Brain pericyte (primary cell): ENCODE measurements around the gene PARD3B.

Source experiments
- DNase-seq: peaks from one replicate; pipeline ENCODE4 v3.0.0-alpha.2; 2012; ENCODE audit warnings: low read depth, low spot score

The PARD3B gene

DNA sequence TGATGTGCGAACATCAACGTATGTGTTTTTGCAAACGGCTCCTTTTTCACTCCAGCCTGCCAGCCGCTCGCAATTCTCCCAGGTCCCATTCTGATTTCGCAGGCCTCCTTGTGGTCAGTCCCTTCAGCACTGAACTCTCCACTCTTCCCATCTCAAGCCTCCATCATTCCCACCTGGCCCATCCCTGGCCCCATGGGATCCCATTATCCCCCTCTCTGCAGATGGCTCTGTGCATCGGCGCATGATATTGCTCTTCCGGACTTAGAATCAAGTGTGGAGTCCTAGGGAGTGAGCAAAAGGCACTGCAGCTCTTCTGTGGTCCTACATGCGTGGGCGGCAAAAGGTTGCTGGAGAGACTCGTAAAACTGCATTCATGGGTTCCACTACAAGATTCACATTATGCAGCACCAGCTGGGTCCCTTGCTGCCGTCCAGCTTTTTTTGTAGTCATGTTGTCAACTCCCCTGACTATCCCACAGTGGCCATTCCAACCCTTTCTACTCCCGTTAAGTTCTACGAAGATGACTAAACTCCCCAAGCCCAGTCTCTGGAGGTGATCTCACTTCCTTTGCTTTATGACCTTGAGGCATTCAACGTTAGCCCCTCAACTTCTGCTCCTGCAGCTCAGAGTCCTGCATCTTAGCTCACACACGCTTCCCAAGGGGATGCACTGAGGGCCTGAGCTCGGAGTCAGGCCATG is 1011.7 kb downstream of the PARD3B start:
- DNase-seq: no peak

DNA sequence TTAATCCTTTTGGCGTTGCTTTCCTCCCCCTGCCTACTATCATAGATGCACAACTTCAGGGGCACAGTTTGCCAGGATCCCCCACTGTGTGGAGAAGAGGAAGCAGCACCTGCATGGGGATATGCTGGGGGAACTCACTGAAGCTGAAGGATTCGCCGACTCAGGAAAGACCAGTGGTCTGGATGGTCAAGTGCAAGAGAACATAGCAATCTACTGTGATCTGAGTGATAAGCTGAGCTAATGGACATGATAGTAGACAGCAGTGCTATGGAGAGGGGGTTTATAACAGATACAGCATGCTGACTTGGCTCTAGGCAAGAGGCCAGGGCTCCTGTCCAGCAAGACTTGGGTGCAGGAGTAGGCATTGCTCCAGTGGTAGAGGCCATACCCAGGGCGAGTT is 1012.6 kb downstream of the PARD3B start:
- DNase-seq: no peak

DNA sequence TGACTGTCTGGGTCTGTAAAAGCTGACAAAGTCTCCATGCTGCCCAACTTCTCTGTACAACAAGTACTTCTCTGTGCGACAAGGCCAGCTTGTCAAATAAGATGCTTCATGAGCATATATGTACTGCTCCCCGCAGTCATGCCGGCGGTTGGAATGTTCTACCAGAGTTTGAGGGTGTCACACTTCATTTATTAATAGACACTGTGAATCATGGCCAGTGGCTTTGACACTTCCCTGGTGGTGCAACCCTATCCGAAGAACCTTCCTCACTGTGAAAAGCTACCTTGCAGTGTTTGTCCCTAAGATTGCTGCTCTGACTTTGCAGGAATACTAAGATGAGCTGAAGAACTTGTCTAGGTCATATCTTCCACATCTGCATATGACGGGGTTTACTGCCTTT is 1016.2 kb downstream of the PARD3B start:
- DNase-seq: no peak

DNA sequence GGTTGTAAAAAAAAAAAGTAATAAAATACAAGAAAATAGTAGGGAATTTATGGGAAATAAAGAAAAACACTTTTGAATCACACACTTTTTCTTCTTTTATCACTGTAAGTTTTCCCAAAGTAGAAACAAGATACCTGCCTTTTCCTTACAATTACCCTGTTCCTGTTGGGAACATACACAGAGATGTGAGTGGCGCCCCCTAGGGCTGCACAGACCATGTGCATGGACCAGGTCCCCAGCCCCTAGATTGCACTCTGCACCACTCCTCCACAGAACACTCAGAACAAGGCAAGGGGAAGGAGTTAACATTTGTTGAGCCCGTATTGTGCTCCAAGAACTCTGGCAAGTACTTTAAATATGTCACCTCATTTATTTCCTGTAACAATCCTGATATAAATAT is 1018.4 kb downstream of the PARD3B start:
- DNase-seq: no peak

DNA sequence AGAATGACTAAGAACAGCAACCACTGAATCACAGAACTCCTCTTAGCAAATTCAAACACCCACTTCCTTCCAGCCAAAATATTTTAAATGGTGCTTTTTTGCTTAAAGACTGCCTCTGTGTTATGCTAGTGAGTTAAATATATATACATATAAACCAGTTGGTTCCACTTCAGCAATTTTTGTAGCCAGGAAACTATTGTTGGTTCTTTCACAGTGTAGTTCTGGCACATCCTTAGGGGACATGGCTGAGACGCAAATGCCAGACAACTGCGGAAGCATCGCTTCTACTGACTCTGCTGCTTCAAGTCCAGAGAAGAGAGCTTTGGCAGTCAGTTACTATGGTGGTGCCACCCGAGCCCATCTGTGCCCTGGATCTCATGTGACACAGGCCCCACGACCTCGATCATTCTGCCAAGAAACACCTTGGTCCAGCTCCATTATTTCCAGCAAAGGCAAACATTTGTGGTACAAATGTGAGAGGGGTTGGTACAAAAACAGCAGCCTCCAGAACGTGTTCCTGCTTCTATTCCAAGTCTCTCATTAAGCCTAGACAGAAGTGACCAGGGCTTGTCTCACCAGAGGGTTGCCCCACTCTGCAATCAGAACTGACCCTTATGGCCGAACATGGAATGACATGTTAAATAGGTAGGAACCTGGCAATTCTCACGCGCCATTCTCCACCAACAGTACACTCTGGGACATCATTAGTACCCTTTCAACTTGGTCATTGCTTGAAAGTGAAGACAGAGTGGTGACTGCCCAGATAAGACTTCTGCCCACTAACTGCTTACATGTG is 1019.3 kb downstream of the PARD3B start:
- DNase-seq: no peak

DNA sequence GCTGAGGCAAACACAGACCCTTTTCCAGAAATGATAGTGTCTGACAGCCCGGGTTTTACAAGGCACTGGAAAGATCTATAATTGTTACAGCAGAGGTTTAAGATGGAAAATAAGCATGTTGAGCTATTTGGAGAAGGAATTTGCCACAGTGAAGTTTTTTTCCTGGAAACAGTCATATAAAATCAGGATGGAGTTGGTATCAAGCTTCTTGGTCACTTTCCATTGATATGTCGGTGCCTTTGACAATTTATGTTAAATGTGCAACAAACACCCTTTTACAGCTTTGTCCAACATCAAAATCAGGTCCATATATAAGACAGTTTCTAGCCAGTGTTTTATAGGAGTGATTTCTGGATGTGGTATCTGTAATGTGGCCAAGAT is 1019.9 kb downstream of the PARD3B start:
- no peak for DNase-seq

DNA sequence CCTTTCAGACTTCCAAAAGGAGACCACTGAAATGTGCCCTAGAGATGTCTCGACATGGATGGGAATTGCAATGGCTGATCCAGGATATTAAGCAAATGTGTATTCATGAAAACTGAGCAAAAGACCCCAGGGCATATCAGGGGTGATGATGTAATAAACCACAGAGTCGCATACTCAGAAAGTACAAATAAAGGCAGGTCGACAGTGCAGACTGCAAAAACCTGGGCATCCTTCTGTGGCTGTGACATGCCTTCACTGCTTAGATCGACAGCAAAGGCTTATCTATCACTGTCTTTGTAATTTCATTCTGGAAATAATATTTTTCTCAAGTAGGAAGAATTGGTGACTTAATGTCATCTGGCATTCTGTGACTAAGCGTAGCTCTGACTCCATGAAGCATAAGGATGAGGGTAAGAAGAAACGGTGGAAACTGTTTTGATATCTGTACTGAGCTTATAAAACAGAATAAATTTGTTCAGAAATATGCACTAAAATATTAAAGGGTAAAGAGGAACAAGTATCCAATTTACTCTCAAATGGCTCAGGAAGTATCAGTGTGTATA is 1021.4 kb downstream of the PARD3B start:
- no peak for DNase-seq

DNA sequence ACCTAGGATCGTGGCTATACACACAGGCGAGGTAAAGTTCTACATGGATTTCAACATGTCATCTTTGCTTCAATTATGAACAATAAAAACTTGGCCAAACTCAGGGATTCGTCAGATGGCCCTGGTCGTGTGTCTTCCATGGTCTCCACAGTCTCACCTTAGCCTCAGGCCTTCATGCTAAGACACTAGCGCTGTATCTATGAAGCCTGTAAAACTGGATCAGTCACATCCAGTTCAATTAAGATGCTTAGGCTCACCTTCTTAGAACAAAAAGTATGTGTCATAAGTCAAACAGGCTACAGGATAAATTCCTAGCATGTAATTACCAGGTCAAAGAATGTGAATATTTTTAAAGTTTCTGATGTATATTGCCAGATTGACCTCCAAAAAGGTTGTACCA is 1023.3 kb downstream of the PARD3B start:
- DNase-seq: no peak

DNA sequence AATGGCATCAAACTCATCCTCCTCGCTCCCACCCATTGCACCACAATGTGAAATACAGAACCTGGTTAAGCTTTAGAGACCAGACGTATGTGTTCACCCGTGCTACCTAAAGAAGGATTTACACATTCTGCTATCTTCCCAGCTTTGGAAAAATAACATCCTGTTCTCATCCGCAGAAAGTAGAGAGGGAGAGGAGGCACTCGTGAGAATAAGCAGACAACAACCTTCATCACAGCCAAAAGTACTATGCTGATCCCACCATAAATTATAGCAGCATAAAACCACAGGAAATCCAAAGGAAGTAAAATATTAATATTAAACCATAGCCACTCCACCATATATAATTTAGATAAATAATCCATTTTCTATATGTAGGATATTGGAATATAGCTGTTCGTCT is 1025.4 kb downstream of the PARD3B start:
- DNase-seq: no peak

DNA sequence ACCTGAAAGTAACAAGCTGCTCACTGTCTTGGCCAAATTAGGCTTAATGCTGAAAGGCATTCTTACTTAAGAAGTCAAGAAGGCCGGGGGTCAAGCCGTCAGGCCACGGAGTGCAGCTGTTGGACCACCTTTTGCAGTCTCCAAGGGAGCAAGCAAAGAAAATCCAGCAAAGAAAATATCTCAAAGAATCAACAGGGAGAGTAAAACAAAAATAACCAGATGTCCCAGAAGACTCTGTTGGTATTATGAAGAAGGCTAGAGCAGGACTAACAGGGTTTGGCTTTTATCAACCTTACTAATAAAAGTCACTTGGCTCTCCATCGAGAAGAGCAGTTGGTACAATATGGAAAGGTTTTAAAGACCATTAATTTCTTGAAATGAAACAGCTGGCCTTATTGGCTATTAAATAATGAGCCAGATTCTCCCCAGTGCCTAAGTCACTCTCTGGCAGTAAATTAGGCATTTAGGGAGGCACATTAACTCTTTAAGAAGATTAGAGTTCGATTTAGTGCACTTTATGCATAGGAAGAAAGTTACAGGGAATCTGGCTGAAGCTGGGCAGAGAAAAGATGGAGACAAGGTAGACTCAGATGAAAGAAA is 1026.2 kb downstream of the PARD3B start:
- DNase-seq: no peak

DNA sequence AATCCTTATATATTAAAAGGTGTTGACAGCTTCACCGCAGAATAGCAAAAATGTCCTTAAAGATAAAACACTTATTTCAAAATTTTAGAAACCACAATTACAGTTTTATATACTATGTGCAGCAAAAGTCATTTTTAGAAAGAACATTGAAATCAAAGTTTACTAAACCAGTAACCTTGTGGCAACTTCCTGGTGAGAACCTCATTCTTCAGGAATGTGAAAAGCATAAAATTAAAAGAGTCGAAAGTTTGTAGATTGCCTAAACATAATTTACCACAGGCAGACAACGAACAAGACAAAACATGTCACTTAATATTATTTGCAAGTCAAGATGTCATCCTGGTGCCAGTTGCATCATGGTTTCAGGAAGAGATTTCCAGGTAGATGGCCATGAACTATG is 1028.7 kb downstream of the PARD3B start:
- no peak for DNase-seq

DNA sequence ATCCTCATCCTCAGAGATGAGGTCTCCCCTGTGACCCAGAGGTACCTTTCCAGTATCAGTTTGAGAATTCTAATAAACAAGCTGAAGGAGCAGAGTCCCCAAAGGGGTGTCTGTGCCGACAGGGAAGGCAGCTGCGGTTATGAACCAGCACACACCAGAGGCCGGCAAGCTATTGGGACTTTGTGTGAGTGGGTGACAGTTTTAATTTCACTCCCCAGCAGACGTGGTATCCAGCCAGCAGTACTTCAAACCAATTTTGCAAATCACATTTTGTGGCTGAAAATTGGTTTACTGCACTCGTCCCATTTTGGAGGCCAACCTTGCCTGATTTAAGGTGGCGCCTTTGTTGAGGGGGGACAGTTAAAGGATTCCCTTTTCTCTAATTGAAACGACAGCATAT is 1034.1 kb downstream of the PARD3B start:
- no peak for DNase-seq

DNA sequence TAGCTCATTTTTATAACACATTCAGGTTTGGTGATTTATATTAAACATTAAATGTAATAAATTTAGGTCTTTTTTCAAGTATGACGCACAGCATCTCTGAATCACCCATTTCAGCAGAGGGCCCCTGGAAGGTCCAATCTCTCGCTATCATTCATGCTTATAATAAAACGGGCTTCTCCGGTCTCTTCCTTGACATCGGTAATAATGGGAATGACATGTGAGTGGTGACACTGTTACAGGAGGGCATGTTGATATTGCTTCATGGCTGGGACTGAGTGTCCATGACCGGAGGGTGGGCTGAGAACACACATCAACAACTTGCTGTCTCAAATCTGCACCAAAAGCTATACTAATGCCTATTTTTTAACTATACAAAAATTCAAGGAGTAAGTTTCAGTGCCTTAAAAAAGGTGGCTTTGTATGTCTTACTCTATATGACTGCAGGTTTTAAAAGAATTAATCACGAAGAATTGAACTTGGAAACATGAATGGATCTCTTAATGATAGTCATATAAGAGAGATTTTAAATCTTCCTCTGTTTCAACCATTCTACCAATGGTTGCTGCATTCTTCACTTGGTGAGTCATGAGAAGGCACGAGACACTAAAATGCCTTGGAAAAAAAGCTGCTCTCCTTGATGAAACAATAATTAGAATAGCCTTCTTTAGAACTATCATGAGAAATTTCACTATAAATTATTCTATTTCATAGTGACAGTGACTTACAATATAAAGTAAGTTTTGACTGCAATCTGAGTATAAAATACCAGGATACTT is 1035.1 kb downstream of the PARD3B start:
- DNase-seq: no peak

DNA sequence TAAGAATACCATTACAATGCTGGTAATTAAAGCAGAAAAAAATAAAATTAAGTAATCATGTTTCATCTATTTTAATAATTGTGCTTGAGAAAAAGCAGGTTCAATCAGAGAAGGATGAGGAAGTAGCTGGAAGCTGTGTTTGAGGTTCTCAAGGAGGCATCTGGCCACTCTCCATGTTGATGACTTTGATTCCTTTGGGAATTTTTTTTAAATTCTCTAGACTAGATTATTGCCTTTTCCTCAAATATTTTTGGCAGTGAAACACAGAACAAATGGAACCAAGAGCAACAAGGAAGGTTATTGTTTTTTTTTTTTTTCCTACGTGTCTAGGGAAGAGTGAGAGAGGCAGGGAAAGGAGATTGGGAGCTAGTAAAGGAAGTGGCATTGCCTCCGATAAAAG is 1037.1 kb downstream of the PARD3B start:
- DNase-seq: no peak

DNA sequence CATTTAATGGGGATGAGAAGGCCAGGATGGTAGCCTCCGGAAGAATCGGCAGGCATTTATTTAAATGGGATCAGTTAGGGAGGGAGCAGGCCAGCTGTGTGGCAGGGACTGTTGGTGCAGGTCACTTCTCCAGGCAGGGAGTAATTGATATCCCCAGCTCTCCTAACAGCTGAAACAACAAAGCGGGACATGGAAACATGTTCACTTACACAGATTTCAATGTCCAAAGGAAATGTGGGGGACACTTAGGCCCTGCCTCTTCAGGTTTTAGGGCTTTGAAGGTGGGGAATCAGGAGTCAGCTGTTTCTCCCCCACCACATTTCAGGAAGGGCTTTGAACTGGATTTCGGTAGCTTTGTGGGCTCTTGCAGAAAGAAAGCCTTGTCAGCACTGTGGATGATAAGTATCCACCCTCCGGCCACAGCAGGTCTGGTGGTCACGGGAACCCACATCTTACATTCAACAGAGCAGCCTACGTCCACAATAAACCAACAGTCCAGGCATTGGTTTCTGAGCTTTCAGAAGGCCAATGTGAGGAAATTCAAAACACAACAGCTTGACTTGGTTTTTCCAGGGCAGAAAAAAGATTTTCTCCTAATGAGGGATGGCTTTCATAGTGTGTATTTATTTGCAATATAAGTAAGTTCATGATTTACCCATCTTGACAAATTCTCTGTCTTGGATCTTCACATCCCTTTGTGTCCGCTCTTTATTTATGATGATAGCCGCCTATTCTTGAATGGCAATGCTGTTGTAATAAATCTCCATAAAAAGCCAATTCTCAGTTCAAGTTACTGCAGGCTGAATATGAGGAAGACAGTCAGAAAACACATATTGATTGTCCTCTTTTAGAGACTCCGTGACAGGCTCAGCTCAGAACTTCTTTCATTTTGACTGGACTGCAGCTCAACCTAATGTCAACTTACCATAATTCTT is 1040.4 kb downstream of the PARD3B start:
- DNase-seq: peak; percentile 57

DNA sequence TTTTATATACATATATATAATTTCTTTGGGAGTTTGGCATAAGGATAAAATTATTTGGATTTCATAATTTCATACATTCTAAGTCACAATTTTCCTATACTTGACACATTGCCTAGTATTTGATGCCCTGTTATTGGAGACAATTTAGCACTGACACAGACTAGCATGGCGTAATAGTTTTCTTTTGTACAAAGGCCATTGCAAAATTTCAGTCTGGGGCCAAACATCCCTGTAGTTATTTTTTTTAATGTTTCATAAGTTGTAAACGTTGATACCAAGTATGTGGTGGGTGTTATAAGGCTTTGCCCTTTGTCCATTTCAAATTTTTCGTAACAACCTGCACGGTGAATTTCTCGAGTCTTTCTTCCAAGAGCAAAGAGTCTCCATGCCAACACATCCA is 1041.4 kb downstream of the PARD3B start:
- no peak for DNase-seq

DNA sequence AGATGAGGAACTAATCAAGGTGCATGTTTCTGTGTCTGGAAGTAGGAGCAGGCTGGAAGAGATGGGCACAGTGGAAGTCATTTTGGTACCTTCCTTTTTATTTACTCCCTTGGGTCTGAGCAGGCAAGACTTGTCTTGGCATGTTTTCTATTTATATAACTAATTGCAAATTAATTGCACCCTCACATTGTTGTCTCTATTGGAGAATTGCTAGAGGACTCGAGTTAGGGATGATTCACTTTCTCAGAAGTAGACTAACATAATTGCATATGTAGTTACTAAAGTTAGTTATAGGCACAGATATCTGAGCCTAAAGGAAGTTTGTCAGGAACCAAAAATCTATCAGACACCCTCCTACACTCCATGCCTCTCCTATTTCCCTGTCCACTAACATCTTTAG is 1044.2 kb downstream of the PARD3B start:
- no peak for DNase-seq

DNA sequence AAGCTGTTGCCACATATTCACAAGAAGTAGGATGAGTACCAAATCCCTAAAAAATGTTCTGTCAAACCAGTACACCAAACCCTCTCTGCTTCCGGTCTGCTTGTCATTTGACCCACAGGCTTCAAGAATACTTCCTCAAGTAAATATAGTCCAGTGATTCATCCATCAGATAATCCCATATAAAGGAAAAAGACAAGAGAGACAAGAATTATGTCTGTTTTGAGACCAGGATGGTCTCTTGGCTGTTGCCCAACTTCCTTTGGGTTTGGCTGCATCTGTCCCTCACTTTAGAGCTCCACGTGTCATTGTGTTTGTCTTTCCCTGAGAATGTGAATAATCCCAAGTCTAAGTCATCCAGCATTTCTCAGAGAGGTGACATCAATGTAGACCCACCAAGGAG is 1045.5 kb downstream of the PARD3B start:
- no peak for DNase-seq

DNA sequence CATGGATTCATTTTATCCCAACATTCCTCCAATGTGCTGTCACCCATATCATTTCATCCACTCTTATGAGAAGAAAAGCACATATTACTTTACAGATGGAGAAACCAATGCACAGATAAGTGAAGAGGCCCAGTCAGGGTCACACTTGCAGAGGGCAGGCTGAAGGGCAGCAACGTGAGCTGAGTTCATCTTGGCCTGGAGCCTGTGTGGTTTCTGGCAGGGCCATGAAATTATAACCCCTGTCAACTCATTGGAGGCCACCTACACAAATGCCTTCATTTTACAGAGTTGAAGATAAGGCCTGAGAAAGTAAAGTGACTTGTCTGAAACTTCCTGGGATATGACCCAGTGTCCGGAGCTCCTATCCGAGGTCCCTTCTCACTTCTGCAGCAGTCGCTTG is 1048.6 kb downstream of the PARD3B start:
- DNase-seq: no peak

DNA sequence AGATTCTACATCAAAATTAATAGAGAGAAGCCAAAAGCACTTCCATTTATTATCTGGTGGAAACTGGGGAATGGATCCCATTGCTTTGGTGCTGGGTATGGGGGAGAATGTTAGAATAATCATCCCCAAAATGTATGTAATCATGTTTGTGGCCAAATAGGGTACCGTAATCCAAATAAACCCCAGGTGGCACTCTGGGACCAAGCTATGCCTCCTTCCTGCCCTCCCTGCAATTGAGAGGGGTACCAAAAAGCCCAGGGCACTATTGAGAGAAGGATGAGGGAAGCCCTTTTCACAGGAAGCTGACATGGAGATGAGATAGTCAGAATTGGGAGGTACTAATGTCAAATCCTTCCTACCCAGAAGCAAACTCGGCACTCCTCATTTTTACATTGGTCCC is 1051.3 kb downstream of the PARD3B start:
- no peak for DNase-seq
